ENCODE measurements around the gene MRPL52. TPM values are rescaled to one million over a fixed set of nuclear protein-coding genes. Genes with fewer than 3 reads are reported as not detected.

MRPL52 gene
- total and polyA plus RNA-seq, 2 of the 13 experiments (the other 11 are each of a cell fraction or from before 2014, with no cell fraction given): 118 to 329 TPM

DNA sequence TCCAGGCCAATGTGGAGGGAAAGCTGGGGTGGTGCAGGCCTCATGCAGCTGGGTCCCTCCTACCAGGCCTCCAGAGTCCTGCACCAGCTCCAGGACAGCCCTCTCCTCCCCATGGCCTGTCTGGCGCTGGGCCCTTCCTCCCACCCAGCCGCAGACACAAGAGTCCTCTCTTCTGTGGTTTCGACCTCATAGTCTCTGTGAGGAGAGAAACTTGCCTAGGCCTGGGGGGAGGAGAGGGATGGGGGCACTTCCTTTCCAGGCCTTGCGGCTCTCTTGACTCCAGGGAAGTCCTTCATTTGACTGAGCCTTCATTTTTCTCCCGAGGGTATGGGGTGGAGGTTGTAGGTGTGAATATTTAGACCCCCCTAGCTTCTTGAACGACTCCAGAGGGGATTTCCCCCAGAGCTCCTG, 8.9 kb downstream of the MRPL52 start (continued):
- TF ChIP-seq, protein P1, sequence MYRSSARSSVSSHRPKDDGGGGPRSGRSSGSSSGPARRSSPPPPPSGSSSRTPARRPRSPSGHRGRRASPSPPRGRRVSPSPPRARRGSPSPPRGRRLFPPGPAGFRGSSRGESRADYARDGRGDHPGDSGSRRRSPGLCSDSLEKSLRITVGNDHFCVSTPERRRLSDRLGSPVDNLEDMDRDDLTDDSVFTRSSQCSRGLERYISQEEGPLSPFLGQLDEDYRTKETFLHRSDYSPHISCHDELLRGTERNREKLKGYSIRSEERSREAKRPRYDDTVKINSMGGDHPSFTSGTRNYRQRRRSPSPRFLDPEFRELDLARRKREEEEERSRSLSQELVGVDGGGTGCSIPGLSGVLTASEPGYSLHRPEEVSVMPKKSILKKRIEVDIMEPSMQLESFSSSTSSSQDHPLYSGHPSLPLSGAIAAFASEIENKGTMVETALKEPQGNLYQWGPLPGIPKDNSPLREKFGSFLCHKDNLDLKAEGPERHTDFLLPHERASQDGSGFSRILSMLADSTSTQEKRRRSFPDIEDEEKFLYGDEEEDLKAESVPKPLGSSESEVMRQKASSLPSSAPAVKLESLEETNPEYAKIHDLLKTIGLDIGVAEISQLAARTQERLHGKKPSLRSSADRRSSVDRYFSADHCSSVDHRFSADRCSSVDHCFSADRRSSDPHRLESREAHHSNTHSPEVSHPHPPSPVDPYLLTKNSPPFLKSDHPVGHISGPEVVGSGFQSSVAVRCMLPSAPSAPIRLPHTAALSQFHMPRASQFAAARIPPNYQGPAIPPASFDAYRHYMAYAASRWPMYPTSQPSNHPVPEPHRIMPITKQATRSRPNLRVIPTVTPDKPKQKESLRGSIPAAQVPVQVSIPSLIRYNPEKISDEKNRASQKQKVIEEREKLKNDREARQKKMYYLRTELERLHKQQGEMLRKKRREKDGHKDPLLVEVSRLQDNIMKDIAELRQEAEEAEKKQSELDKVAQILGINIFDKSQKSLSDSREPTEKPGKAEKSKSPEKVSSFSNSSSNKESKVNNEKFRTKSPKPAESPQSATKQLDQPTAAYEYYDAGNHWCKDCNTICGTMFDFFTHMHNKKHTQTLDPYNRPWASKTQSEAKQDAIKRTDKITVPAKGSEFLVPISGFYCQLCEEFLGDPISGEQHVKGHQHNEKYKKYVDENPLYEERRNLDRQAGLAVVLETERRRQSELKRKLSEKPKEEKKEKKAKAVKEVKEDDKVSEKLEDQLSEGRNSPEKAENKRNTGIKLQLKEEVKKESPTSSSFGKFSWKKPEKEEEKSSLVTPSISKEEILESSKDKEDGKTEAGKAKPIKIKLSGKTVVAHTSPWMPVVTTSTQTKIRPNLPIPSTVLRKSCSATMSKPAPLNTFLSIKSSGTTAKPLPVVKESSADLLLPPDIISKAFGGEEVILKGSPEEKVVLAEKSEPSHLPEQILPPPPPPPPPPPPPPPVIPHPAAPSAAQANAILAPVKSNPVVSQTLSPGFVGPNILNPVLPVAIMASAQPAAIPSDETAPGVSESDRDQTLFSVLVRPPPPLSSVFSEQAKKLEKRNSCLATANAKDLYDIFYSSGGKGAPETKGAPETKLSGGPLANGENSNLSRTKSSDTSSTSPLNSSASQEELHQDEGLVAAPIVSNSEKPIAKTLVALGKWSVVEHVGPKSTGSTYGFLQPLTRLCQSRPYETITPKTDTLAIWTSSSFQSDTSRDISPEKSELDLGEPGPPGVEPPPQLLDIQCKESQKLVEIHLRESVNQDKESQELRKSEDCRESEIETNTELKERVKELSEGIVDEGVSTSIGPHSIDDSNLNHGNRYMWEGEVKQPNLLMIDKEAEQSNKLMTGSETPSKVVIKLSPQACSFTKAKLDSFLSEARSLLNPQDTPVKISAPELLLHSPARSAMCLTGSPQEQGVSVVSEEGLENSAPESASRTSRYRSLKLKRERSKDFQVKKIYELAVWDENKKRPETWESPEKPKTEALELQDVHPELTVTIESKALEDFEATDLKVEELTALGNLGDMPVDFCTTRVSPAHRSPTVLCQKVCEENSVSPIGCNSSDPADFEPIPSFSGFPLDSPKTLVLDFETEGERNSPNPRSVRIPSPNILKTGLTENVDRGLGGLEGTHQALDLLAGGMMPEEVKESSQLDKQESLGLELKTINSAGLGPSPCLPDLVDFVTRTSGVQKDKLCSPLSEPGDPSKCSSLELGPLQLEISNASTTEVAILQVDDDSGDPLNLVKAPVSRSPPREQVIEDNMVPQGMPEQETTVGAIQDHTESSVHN (CRISPR knock-in tag; IDR thresholded peaks at IDR 0.05): 0 out of 2 replicates have a peak, but pooled peaks have one; percentile 49
- TF ChIP-seq ZNF83 (CRISPR knock-in tag; IDR thresholded peaks at IDR 0.05; ENCODE audit: borderline replicate concordance) (no peak), UBTF (CRISPR knock-in tag; IDR thresholded peaks at IDR 0.05) (no peak), NAIF1 (CRISPR knock-in tag; IDR thresholded peaks at IDR 0.05; ENCODE audit: borderline replicate concordance) (no peak), SRSF4 (IDR thresholded peaks at IDR 0.05; ENCODE audit: low read depth, low read length, poor library complexity, severe bottlenecking) (no peak), FOSL1 (CRISPR knock-in tag; IDR thresholded peaks at IDR 0.05; ENCODE audit: borderline replicate concordance) (no peak), ZBTB7A (CRISPR knock-in tag; IDR thresholded peaks at IDR 0.05) (no peak), HES4 (CRISPR knock-in tag; IDR thresholded peaks at IDR 0.05; ENCODE audit: borderline replicate concordance) (0 out of 2 replicates have a peak, but pooled peaks have one; percentile 9), TARDBP (CRISPR knock-in tag; IDR thresholded peaks at IDR 0.05) (no peak), ZNF589 (CRISPR knock-in tag; conservative IDR thresholded peaks at IDR 0.05) (no peak), ZNF550 (CRISPR knock-in tag; IDR thresholded peaks at IDR 0.05; ENCODE audit: borderline replicate concordance) (no peak), TBX3 (IDR thresholded peaks at IDR 0.05; ENCODE audit: borderline replicate concordance) (no peak), ZMYM2 (CRISPR knock-in tag; IDR thresholded peaks at IDR 0.05) (no peak), CCDC6 (CRISPR knock-in tag; IDR thresholded peaks at IDR 0.05) (no peak), HMG20B (CRISPR knock-in tag; conservative IDR thresholded peaks at IDR 0.05) (0 out of 2 replicates have a peak, but pooled peaks have one; percentile 31), STAT5B (CRISPR knock-in tag; IDR thresholded peaks at IDR 0.05) (no peak), ZNF672 (CRISPR knock-in tag; IDR thresholded peaks at IDR 0.05) (no peak), ZNF749 (CRISPR knock-in tag; IDR thresholded peaks at IDR 0.05; ENCODE audit: borderline replicate concordance) (no peak)
- TF ChIP-seq, protein P2, sequence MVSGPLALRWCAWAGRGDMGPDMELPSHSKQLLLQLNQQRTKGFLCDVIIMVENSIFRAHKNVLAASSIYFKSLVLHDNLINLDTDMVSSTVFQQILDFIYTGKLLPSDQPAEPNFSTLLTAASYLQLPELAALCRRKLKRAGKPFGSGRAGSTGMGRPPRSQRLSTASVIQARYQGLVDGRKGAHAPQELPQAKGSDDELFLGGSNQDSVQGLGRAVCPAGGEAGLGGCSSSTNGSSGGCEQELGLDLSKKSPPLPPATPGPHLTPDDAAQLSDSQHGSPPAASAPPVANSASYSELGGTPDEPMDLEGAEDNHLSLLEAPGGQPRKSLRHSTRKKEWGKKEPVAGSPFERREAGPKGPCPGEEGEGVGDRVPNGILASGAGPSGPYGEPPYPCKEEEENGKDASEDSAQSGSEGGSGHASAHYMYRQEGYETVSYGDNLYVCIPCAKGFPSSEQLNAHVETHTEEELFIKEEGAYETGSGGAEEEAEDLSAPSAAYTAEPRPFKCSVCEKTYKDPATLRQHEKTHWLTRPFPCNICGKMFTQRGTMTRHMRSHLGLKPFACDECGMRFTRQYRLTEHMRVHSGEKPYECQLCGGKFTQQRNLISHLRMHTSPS (CRISPR knock-in tag; IDR thresholded peaks at IDR 0.05; ENCODE audit: low read depth): no peak

All from HepG2 (cell line).